ENCODE measurements around the gene LHFPL2.

DNA sequence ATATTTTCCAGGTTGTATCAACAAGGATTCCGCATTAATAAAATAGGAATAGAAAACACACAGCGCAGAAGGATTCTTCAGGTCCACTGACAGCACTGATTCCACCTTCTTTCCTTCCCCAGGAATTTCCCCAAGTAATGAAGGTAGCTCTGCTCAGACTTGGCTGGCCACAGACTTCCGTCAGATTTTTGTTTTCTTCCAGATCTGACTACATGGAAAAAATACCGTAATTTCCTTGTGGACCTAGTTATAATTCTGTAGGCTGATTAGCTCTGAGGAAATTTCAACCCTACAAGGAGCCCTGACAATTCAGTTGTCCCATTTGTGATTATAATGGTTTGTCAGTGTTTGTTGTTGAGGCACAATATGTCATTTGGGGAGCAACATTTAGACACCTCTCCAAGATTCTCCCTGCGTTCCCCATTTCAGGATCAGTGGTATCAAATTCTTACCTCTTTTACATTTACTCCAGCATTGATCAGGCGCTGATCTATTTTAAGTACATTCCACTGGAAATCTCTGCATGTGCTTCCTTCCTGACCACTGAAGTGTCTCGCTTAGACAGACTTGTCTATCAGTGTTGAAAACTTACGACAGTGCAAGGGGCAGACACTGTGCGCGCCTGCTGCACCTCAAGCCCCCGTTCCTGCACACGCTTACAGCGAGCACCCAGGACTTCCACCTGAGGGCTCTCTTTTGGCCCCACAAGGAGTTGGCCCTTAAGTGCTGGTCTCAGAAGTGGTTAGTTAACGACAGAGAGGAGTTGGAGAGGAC, 94.8 kb downstream of the LHFPL2 start:
- no peak for TF ChIP-seq SUZ12 (IDR thresholded peaks at IDR 0.05; ENCODE audit: extremely low read depth, insufficient read depth, insufficient read length)
- TF ChIP-seq YY1 (IDR thresholded peaks at IDR 0.05; ENCODE audit: insufficient read depth, insufficient read length): no peak
- TF ChIP-seq ZNF274 (IDR thresholded peaks at IDR 0.05; ENCODE audit: low read depth, low read length): no peak
